ENCODE data around the gene AGAP9.
"Not testable (repeated sequence)": the region's sequence is repeated elsewhere in the genome, so short reads cannot be mapped to it uniquely, and the experiment has no call there.

DNA sequence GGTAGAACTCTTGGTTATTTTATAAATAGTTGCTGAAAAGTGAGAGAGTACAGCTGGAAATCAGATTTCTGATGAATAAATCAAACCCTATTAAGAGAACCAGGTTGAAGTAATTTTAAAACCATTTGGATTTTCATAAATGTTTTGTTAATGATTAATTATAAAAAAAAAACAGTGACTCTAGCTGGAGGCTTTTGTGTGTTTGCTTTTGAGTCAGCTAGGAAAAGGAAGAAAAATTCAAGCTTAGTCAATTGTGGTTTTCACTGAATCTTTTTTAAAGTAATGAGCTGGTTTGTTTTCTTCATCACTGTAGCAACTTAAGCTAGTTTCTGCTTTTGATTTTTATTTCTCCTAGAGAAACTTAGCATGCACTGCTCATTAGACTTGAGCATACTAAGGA is 34.2 kb upstream of the AGAP9 start:
- TF ChIP-seq EZH2 (IDR thresholded peaks at IDR 0.05; ENCODE audit: insufficient read depth, poor library complexity, severe bottlenecking); EZH2phosphoT487 (IDR thresholded peaks at IDR 0.05; ENCODE audit: insufficient read depth, low read depth): not testable (repeated sequence)

All from GM23248 (cell line).